GM19468 (cell line): Measurements from ENCODE around the gene PRSS1.

Experiments used
- ATAC-seq: cut with Tn5 transposase; IDR thresholded peaks from one replicate; pipeline ENCODE4 v1.9.1; 2021; ENCODE audit warnings: mild to moderate bottlenecking, moderate library complexity, moderate number of reproducible peaks; ENCODE audit not compliant: unreplicated experiment; ENCODE audit errors: extremely low read depth

Gene PRSS1

DNA sequence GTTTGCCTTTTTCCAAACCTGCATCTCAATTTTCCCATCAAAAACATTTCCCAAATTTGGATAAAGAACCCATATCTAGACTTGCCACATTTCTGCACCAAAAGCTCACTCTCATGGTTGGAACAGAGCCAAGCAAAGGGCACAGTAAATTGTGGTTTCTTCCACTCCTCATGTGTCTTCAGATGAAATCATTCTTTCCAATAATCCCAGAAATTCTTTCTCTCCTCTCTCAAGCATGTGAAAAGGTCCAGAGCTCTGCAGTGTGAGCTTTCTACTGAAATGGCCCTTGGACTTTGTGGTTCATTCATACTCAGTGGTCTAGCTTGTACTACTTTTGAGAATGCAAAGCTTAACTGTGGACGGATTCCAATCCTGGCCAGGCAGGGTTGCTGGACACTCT is 41.3 kb downstream of the PRSS1 start:
- no peak for ATAC-seq

DNA sequence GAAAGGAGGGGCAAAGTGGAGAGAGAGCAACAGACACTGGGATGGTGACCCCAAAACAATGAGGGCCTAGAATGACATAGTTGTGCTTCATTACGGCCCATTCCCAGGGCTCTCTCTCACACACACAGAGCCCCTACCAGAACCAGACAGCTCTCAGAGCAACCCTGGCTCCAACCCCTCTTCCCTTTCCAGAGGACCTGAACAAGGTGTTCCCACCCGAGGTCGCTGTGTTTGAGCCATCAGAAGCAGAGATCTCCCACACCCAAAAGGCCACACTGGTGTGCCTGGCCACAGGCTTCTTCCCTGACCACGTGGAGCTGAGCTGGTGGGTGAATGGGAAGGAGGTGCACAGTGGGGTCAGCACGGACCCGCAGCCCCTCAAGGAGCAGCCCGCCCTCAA is 42.2 kb downstream of the PRSS1 start:
- ATAC-seq: no peak

DNA sequence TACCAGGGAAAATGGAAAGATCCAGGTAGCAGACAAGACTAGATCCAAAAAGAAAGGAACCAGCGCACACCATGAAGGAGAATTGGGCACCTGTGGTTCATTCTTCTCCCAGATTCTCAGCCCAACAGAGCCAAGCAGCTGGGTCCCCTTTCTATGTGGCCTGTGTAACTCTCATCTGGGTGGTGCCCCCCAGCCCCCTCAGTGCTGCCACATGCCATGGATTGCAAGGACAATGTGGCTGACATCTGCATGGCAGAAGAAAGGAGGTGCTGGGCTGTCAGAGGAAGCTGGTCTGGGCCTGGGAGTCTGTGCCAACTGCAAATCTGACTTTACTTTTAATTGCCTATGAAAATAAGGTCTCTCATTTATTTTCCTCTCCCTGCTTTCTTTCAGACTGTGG is 42.9 kb downstream of the PRSS1 start:
- no peak for ATAC-seq

DNA sequence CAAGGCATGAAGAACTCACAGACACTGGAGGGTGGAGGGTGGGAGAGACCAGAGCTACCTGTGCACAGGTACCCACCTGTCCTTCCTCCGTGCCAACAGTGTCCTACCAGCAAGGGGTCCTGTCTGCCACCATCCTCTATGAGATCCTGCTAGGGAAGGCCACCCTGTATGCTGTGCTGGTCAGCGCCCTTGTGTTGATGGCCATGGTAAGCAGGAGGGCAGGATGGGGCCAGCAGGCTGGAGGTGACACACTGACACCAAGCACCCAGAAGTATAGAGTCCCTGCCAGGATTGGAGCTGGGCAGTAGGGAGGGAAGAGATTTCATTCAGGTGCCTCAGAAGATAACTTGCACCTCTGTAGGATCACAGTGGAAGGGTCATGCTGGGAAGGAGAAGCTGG is 43.3 kb downstream of the PRSS1 start:
- ATAC-seq: no peak

DNA sequence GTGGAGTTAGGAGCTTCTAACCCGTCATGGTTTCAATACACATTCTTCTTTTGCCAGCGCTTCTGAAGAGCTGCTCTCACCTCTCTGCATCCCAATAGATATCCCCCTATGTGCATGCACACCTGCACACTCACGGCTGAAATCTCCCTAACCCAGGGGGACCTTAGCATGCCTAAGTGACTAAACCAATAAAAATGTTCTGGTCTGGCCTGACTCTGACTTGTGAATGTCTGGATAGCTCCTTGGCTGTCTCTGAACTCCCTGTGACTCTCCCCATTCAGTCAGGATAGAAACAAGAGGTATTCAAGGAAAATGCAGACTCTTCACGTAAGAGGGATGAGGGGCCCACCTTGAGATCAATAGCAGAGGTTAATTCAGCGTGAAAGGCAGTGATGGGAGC is 43.9 kb downstream of the PRSS1 start:
- ATAC-seq: no peak

DNA sequence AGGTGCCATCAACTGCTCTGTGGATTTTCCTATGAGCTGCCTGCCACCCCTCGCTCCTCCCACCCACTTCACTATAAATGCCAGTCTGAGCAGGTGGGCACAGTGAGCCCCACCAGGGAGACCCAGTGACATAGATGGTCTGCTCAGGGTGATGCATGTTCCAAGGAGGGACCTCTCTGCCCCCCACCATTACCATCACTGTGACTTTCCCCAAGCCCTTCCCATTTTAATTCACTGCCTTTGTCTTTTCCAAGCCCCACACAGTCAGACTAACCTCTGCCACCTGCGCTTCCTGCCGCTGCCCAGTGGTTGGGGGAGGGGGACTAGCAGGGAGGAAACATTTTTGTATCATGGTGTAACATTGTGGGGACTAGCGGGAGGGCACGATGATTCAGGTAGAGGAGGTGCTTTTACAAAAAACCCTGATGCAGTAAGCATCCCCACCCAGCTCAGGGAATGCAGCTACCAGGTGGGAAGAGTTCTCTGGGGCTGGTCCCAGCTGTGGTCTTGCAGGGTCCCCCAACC is 46.1 kb downstream of the PRSS1 start:
- no peak for ATAC-seq

DNA sequence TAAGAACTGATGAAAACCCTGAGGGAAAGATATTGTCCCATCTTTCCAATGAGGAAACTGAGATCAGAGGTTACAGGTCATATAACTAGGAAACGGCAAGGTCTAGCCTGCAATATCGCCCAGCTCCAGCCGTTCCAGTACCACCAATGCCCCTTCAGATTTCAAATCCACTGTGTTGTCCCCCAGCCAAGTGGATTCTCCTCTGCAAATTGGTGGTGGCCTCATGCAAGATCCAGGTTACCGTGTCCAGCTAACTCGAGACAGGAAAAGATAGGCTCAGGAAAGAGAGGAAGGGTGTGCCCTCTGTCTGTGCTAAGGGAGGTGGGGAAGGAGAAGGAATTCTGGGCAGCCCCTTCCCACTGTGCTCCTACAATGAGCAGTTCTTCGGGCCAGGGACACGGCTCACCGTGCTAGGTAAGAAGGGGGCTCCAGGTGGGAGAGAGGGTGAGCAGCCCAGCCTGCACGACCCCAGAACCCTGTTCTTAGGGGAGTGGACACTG is 46.8 kb downstream of the PRSS1 start:
- ATAC-seq: no peak

DNA sequence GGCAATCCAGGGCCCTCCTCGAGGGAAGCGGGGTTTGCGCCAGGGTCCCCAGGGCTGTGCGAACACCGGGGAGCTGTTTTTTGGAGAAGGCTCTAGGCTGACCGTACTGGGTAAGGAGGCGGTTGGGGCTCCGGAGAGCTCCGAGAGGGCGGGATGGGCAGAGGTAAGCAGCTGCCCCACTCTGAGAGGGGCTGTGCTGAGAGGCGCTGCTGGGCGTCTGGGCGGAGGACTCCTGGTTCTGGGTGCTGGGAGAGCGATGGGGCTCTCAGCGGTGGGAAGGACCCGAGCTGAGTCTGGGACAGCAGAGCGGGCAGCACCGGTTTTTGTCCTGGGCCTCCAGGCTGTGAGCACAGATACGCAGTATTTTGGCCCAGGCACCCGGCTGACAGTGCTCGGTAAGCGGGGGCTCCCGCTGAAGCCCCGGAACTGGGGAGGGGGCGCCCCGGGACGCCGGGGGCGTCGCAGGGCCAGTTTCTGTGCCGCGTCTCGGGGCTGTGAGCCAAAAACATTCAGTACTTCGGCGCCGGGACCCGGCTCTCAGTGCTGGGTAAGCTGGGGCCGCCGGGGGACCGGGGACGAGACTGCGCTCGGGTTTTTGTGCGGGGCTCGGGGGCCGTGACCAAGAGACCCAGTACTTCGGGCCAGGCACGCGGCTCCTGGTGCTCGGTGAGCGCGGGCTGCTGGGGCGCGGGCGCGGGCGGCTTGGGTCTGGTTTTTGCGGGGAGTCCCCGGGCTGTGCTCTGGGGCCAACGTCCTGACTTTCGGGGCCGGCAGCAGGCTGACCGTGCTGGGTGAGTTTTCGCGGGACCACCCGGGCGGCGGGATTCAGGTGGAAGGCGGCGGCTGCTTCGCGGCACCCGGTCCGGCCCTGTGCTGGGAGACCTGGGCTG is 47.5 kb downstream of the PRSS1 start:
- no peak for ATAC-seq

DNA sequence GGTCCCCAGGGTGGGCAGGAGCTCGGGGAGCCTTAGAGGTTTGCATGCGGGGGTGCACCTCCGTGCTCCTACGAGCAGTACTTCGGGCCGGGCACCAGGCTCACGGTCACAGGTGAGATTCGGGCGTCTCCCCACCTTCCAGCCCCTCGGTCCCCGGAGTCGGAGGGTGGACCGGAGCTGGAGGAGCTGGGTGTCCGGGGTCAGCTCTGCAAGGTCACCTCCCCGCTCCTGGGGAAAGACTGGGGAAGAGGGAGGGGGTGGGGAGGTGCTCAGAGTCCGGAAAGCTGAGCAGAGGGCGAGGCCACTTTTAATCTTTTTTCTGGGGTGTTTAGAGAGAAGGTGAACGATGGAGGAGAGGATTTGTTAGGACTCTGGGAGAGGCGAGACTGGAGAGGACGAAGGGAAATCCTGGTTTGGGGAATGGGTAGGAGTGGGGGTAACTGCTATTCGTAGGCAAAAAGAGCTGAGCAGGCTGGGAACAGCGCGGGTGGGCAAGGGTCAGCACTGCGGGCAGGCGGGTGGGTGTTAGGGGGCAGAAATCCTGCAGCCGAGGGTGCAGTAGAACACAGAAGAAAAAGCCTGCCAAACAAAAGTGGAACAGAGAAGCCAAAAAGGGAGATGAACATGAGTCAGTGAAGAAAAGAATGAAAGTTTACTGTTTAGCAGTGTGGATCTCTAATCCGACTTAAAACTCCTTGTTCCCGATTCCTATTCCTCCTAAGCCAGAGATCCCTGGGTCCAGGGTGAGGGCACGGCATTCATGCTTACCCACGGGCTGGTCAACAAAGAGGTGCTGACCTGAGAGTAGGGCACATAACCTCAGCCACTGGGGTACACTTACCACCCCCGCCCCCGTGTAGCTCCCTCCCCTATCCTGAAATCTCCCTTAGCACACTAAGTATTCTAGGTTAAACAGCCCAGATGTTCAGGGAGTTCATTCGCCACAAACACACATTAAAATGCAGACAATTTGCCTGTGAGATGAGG is 48.4 kb downstream of the PRSS1 start:
- ATAC-seq: no peak

DNA sequence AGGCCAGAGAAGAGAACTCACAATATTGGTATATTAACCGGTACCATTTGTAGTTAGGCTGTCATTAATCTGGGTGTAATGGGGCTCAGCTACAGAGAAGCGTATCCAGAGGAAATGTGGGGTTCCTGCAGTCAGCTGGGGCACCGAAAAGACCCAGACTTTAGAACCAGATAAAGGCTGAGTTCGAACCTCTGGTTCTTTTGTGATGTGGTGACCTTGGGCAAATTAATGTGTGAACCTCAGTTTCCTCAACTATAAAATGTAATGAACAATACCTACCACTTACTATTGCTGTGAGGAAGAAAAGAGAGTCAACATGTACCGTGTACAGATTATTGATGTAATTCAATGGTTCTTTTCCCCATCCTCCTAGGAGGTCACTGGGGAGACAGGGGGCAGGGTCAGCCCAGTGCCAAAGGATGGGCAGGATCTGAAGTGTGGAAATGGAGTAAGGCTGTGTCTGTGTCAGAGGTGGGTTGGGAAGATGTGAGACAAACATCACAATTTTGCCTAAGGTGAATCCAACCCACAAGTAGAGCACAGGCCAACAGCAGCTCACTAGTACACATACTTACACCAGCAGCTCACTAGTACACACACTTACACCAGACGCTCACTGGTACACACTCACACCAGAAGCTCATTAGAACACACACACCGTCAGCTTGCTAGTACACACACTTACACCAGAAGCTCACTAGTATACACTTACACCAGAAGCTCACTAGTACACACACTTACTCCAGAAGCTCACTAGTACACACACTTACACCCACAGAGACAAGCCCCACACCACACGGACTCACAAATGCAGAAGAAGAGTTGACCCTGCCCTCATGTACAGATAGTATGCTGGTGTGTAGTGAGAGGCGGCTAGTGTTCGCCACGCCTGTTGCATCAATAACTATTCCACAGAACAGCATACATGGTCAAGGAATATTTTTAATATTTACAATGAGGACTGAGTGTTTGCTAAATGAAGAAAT is 49.5 kb downstream of the PRSS1 start:
- no peak for ATAC-seq

DNA sequence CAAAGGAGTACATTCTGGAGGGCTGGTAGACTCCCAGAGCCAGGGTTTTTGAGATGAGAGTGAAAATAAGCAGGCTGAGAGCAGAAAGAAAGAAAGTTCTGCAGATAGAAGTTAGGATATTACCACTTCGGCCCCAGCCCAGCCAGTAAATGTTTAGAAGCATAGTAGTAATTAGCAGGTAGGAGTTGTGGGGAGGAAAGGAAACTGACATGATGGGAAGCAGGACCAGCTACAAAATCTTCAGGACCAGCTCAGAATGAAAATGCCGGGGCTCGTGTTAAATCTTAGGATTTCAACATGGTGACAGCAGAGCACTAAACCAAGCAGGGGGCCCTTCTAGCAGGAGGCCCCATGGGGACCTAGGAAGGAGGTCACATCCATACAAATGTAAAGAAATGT is 50.2 kb downstream of the PRSS1 start:
- ATAC-seq: no peak

DNA sequence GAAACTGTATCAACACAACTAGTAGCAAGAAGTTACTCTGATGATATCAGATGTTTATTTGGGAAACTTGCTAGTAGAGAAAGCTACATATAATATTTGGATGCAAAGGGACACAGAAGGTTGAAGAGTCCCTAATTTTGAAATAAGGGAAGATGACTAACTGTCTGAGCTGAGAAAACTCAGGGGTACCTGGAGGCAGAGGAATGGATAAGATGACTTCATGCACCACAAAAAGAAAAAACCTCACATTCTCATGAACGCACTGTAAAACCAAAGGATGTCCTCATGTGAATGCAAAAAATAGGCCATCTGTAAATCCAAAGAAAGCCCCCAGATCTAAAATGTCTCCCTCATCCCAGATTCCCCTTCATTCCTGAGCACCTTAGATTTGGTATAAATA is 50.8 kb downstream of the PRSS1 start:
- no peak for ATAC-seq

DNA sequence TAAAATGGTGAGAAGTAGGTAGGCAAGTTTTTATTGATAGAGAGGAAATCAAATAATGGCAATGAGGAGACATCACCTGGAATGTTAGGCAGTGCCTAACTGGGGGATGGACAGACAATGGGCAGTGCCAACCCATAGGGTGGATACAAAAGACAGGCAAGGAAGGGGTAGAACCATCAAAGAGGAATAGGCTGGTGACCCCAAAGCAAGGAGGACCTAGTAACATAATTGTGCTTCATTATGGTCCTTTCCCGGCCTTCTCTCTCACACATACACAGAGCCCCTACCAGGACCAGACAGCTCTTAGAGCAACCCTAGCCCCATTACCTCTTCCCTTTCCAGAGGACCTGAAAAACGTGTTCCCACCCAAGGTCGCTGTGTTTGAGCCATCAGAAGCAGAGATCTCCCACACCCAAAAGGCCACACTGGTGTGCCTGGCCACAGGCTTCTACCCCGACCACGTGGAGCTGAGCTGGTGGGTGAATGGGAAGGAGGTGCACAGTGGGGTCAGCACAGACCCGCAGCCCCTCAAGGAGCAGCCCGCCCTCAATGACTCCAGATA is 51.5 kb downstream of the PRSS1 start:
- no peak for ATAC-seq

DNA sequence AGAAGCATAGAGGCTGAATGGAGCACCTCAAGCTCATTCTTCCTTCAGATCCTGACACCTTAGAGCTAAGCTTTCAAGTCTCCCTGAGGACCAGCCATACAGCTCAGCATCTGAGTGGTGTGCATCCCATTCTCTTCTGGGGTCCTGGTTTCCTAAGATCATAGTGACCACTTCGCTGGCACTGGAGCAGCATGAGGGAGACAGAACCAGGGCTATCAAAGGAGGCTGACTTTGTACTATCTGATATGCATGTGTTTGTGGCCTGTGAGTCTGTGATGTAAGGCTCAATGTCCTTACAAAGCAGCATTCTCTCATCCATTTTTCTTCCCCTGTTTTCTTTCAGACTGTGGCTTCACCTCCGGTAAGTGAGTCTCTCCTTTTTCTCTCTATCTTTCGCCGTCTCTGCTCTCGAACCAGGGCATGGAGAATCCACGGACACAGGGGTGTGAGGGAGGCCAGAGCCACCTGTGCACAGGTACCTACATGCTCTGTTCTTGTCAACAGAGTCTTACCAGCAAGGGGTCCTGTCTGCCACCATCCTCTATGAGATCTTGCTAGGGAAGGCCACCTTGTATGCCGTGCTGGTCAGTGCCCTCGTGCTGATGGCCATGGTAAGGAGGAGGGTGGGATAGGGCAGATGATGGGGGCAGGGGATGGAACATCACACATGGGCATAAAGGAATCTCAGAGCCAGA is 52.5 kb downstream of the PRSS1 start:
- ATAC-seq: no peak

DNA sequence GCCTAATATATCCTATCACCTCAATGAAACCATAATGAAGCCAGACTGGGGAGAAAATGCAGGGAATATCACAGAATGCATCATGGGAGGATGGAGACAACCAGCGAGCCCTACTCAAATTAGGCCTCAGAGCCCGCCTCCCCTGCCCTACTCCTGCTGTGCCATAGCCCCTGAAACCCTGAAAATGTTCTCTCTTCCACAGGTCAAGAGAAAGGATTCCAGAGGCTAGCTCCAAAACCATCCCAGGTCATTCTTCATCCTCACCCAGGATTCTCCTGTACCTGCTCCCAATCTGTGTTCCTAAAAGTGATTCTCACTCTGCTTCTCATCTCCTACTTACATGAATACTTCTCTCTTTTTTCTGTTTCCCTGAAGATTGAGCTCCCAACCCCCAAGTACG is 53.0 kb downstream of the PRSS1 start:
- ATAC-seq: no peak
